Stimulated activated CD8-positive, alpha-beta memory T cell treated with anti-CD3 and anti-CD28 coated beads, Interleukin-7, amount 100 ng/mL, for 24 hours (primary cell): ENCODE measurements around the gene NOX5.

Source experiments
- DNase-seq: peaks from one replicate; pipeline ENCODE4 v3.0.0-alpha.2; 2020; ENCODE audit warnings: low read depth

The NOX5 gene

DNA sequence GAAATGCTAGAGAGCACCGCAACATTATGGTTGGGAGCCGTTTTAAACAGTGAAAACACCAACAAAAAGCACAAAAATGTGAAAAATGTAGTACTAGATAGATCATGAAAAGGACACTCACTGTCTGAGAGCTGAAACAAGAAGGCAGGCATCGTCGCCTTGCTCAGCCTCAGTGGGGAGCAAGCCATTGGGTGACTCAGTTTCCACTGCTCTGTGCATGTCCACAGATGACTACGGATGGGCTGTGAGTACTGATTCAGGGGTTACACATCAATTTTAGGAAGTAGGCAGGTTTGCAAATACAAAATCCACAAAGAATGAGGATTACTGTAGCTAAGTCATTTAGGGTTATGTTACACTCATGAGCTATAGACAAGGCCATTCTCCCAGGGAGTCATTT, 10.8 kb downstream of the NOX5 start:
- no peak for DNase-seq

DNA sequence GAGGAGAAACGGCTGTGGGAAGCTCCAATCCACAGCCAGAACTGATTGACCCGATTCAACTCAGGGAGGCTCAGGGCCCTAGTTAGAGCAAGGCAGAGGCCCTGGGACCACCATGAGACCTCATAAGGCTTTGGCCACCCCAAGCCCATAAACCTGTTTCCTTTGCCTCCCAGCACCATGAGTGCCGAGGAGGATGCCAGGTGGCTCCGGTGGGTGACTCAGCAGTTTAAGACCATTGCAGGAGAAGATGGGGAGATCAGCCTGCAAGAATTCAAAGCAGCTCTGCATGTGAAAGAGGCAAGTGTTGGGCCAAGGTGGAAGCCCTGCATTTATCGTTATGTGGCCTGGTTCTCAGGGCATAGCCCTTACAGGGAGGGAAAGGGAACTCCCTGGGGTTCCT, 11.9 kb downstream of the NOX5 start:
- DNase-seq = no peak

DNA sequence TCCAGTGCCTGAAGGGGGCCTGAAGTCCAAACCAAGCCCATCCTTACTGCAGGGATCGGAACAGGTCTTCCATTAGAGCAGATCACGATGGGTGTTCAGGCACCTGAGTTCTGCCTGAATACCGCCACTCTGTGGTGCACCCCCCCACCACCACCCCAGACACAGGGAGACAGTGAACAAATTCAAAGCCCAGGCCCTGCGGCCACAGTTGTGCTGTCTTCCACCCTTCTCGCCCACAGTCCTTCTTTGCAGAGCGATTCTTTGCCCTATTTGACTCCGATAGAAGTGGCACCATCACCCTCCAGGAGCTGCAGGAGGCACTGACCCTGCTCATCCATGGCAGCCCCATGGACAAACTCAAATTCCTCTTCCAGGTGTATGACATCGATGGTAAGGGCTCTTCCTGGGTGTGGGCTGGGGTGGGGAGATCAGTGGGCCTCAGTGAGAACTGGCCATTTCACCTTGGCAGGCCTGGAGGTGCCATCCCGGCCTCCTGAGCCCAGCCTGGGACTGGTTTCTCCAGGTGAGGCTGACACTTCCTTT, 13.6 kb downstream of the NOX5 start:
- no peak for DNase-seq

DNA sequence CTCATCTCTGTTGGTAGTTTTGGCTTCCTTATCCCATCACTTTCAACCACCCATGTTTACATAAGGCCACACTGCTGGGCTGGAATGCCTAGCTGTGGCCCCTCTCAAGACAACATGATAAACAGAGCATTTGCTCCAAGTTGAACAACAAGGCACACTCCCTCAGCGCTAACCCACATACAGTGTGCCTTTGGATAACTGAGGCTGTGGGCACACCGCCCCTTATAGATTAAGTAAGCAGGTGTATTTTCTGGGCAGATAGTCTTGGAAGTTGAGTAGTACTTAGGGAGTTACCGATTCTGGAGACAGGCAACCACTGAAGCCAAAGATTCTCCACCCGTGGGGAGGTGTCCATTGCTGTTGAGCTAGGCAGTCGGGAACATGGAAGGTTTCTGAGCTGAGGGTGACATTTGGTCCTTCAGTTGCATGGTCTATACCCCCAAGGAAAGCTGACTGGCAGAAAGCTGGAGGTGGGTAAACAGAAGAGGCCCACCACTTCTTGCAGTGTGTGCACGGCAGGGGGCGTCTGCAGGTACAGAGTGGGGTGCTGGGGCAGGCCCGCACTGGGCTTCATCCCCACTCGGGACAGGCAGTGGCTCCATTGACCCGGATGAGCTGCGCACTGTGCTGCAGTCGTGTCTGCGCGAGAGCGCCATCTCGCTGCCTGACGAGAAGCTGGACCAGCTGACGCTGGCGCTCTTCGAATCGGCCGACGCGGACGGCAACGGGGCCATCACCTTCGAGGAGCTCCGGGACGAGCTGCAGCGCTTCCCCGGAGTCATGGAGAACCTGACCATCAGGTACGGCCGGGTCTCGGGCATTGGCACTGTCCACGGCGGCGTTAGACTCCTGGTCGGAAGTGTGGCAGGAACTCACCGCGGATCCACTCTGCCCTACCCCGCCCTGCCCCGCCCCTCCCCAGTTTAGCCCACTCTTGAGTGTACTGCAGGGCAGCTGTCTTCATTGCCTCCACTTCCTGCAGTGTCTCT, 16.8 kb downstream of the NOX5 start:
- DNase-seq = no peak

DNA sequence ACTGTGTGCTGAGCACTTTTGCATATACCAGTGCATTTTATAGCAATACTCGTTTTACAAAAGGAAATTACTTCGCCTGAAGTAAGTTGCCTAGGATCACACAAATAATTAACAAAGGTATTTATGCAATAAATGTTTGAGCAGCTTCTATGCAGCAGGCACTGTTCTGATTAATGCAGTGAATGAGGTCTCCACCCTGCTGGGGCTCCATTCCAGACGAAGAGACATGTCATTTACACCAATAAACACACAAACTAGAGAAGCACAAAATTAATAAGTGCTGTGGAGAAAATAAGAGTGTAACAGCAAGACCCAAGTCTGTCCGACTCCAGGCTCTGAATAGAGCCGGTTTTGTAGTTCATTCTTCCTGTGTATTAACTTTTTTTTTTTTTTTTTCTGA, 17.5 kb downstream of the NOX5 start:
- no peak for DNase-seq

DNA sequence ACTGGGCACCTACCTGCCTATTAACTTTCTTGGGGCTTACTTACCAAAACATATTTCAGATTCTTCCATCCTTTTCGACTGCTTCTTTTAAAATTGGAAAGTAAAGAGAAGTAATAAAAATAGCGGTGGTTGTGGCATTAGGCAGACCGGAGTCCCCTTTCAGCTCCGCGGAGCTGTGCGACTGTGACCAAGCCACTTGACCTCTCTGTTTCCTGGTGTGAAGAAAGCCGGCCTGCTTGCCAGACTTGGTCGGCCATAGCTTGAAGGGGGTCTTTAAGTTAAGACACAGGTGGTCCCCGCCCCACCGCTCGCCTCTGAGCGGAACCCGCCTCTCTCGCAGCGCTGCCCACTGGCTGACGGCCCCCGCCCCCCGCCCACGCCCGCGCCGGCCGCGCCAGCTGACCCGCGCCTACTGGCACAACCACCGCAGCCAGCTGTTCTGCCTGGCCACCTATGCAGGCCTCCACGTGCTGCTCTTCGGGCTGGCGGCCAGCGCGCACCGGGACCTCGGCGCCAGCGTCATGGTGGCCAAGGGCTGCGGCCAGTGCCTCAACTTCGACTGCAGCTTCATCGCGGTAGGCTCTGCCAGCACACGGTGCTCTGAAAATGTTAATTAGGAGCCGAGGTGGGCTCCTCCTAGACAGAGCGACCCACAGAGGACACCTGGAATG, 18.3 kb downstream of the NOX5 start:
- no peak for DNase-seq

DNA sequence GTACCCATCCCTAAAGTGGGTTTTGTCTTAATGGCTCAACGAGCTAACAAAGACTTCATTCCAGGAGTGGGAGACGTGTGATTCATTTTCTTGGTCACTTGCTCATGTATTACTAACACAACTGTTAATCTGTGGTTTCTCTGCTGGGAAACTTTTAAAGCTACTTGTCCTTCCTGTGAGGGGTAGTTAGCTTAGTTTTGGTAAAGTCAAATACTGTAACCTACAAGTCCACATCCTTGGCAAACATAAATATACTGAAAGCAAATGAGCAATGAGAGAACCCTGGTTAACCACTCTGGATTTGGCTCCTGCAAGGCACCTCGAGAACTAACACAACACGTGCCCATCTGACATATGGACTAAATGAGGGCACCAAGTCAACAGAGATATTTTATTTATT, 19.9 kb downstream of the NOX5 start:
- no peak for DNase-seq

DNA sequence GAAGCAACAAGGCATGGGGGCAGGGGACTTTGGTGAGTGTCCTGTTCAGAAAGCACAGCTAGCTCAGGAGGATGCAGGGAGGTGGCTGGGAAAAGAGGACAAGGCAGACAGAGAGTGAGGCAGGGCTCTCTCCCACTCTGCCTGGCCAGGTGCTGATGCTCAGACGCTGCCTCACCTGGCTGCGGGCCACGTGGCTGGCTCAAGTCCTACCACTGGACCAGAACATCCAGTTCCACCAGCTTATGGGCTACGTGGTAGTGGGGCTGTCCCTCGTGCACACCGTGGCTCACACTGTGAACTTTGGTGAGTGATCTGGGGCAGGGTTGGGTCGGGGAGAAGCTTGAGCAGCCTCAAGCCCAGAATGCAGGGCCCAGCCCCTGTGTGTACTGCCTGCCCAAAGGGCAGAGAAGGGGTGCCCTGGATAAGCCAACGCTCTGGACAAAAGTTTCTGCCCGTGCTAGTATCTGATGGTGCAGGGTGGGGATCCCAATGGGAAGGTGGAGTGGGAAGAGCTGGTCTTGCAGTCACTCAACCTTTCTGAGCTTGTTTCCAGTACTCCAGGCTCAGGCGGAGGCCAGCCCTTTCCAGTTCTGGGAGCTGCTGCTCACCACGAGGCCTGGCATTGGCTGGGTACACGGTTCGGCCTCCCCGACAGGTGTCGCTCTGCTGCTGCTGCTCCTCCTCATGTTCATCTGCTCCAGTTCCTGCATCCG, 20.9 kb downstream of the NOX5 start:
- DNase-seq = no peak

DNA sequence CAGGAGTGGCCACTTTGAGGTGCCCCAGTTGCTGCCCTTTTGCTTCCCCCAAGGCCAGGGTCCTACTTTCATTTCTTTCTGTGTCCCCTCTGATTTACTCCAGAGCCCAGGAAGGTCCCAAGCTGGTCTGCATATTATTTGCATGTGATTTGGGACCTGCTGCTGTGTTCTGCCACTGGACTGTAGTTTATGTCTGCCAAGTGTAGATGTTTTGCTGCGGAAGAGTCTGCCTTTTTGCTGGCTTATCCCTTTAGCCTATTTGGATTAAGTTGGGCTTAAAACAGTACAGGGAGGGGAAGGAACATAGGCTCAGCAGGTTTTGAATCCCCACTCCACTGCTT, 21.4 kb downstream of the NOX5 start:
- DNase-seq = no peak

DNA sequence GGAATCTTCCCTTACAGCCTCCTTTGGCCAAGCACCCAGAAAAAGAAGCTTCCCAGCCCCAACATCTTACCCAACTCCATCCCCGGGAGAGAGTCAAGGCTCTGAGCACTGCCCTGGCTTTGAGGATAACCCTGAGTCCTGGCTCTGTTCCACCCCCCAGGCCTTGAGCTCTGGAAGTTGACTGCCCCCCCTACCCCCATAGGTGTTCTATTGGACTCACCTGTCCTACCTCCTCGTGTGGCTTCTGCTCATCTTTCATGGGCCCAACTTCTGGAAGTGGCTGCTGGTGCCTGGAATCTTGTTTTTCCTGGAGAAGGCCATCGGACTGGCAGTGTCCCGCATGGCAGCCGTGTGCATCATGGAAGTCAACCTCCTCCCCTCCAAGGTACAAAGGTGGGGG, 22.3 kb downstream of the NOX5 start:
- no peak for DNase-seq

DNA sequence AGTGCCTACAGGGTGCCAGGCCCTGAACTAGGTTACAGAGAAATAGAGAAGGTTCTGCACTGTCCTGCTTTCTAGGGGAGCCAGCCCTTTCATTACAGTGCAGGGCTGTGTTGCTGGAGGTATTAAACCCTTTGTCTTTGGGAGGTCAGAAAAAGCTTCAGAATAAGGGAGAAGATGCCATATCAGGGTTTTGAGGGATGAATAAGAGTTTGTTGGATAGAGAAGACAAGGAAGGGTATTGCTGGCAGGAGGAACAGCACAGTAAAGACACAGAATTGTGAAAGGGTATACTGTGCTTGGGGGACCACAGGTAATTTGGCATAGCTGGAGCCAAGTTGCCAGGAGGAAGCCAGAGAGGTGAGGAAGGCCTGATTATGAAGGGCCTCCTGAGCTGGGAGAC, 23.0 kb downstream of the NOX5 start:
- no peak for DNase-seq

DNA sequence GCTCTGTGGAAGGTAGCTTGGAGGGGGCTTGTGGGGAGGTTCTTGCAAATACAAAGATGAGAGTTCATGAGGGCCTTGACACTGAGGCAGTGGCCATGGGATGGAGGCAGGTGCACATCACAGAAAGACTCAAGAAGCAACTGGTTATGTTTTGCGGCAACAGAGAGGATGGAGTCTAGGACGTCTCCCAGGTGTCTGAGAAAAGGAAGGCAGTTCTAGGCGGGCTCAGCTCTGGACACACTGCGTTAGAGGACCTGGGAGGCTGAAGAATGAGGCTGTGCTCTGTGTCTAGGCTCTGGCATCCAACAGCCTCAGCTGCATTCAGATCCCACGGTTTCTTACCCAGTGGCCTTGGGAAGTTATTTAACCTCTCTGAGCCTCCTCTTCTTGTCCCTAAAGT, 23.5 kb downstream of the NOX5 start:
- no peak for DNase-seq

DNA sequence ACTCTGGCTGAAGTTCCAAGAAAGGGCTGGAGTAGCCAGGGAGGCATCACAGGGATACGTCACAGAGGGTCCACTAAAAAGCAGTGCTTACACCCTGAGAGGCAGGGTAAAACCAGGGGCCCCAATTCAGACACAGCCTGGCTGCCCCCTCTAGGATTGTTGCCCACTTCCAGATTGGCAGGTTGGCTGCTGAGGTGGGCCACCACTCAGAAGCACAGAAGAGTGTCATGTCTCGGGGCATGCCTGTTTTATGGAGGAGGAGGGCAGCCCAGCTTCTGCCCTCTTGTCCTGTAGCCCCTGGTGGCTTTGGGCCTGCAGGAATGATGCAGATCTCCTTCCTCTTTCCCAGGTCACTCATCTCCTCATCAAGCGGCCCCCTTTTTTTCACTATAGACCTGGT, 24.0 kb downstream of the NOX5 start:
- no peak for DNase-seq

DNA sequence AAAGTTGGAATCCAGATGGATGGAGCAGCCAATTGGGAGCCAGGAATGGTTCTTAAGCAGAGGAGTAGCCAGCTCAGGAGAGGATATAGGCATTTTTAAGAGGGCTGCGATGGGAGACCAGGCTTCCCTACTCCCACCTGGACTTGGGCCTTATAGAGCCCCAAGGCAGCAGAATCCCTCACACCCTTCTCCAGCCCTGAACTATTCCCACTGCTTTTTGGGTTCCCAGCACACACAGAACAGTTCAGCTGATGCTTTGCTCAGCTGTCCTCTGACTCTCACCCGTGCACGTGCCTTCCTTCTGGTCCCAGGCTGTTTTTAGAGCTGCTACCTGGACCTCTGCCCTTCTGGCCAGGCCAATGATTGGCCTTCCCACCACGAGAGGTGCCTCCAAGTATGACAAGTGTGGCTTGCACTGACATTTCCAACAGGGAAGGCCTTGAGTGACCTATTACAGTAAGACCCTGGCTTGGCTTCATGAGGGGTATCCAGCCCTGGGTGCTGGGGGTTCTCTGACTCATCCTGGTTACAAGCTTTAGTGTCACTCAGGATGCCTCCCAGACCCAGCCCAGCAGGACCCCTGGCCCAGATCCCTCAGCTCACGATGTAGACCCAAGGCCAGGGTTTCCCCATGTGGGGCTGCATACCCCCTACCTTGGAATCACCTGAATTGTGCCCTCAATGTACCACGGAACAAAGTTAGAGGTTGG, 25.2 kb downstream of the NOX5 start:
- no peak for DNase-seq

DNA sequence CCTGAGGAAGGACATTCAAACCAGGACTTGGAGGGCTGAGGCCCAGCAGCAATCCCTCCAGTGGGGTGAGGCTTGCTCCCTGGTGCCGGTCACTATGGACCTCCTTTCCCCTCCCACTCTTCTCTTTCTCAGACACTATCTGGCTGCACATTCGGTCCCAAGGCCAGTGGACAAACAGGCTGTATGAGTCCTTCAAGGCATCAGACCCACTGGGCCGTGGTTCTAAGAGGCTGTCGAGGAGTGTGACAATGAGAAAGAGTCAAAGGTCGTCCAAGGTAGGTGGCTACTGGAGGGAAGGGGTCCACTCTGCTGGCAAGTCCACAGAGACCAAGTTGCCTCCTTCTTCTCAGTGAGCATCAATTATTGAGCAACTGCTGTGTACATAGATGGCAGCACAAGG, 28.0 kb downstream of the NOX5 start:
- DNase-seq = no peak

DNA sequence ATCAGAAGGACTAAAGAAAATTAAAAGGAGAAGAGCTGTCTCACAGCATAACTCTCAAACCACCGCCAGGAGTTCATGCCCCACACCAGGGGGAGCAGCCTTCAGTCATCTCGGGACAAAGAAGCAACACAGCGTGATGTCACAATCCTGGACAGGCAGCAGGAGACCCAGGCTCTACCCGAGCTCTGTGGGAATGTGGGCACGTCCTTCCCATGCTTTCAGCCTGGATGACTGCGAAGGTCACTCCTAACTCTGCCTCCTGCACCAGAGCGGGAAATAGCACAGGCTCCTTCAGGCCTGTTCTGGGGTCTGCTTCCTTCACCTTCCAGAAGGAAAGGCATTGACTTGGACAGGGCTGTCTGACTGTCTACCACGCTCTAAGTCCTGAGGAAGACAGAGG, 31.3 kb downstream of the NOX5 start:
- DNase-seq = no peak

DNA sequence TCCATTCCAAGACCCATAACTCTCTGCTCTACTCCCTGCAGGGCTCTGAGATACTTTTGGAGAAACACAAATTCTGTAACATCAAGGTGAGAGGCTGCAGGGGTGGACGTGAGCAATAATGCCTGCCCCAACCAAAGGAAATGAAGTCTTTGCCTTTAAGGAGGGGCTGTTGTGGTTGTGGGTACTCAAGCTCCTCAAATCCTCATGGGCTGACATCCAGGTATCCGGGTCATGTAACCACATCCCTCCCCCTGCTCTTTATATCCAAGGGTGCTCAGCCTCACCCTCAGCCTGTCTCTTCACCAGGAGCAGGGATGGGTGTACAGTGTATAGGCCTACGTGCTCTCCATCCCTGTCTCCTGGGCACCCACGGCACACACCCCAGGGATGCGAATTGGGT, 32.3 kb downstream of the NOX5 start:
- no peak for DNase-seq

DNA sequence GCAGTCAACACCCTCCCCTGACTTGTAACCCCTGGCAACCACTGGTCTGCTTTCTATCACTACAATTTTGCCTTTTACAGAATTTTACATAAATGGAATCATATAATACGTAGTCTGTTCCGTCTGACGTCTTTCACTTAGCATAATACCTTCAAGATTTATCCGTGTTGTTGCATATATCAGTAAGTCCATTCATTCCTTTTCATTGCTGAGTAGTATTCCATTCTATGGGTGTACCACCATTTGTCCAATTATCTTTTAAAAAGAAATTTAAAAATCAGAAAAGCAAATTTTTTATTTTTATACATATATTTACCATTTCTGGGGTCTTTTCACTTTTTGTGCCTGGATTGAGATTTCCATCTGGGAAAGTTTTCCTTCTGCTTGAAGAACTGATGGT, 35.5 kb downstream of the NOX5 start:
- no peak for DNase-seq

DNA sequence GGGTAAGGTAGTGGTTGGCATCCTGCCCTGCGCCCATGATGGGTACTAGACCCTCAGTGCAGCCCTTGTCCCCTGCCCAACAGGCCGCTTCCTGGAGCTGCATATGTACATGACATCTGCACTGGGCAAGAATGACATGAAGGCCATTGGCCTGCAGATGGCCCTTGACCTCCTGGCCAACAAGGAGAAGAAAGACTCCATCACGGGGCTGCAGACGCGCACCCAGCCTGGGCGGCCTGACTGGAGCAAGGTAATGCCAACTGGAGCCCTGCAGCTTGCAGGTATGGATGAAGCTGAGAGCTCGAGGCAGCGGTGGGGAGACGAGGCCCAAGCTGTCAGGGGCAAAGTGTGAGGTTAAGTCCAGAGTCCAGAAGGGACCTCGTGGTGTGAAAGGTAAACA, 40.8 kb downstream of the NOX5 start:
- DNase-seq = no peak

DNA sequence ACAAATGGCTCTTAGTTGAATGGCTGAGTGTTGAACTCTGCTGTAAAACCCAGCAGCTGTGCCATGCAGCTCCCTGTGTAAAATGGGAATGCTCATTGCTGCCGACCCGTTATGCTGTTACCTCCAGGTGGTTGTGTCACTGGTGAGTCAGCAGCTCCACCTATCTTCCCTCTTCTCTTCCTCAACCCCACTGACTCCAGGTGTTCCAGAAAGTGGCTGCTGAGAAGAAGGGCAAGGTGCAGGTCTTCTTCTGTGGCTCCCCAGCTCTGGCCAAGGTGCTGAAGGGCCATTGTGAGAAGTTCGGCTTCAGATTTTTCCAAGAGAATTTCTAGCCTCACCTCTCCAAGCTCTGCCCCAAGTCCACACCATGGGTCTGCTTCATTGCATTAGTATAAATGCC, 41.9 kb downstream of the NOX5 start:
- no peak for DNase-seq

DNA sequence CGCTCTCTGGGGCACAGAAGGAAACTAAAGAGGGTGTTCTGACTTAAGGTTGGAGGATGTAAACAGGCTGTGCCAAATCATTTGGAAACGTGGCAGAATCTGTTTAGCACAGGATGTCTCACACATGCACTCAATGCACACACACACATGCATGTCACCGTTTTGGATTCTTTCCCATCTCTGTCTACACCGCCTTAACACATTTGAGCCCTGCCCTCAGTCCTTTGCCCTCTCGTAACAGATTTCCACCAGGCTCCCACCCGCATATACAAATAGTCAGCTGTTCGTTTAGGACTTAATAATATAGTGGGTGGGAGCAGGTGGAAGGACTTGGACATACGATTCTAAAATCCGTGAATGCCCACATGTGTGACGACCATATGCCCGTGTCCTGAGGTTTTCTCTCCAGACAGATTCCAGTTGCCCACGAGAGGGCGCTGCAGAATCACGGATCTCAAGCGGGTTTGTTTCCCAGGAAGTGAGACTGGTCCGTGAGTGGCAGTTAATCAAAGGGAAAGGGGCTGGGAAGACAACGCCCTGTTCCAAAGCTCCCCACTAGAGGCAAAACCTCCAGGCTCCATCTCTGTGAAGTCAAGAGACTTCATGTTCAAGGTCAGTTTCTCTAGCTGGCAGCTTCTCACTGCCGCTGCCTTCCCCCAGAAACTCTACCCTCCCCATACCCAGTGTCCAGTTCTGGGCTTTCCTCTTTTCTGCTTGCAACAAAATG, 44.5 kb downstream of the NOX5 start:
- DNase-seq = peak; percentile 25

DNA sequence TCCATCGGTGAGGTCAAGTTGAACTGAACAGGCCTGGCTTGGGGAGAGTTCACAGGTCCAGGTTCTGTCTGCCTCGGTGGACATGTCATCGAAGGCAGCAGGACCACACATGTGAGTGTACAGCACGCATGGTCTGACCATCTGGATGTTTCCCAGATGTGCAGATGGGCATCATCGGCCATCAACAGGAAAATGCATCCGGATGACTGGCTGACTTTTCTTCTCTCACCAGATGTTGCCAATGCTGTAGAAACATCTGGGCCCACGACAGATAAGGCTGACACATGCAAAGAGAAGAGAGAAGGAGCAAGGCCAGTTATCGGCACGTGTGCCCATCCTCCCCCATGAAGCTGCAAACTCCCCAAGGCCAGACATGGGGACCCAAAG, 45.1 kb downstream of the NOX5 start:
- DNase-seq = no peak
